Activated CD8-positive, alpha-beta T cell treated with anti-CD3 and anti-CD28 coated beads, Interleukin-2, amount 10 ng/mL, durations not matched to agents 7 days and 5 days (primary cell): Measurements from ENCODE around the gene VMO1. TPM values are rescaled to one million over a fixed set of nuclear protein-coding genes. Genes with fewer than 3 reads are reported as not detected.
A peak's percentile ranks its signal among the peaks of the same experiment; 100 is the strongest.

ENCODE experiments used
- ATAC-seq: fragments of 150-1000 bp; cut with Tn5 transposase; one replicate; pipeline ENCODE4 v1.10.0; 2021; ENCODE audit warnings: moderate library complexity
- CTCF ChIA-PET: fragments of 350-600 bp; sonication (Branson Sonifier 250); formaldehyde crosslinking; loops from one replicate; lab custom pipeline; 2021; ENCODE audit warnings: antibody characterized with exemption; lab: Charles Lee
- POLR2A ChIA-PET: fragments of 350-600 bp; sonication (Branson Sonifier 250); formaldehyde crosslinking; loops from one replicate; lab custom pipeline; 2021; ENCODE audit warnings: antibody characterized with exemption; lab: Charles Lee
- DNase-seq: peaks from one replicate; pipeline ENCODE4 v3.0.0-alpha.2; 2020
- H3K27ac Mint-ChIP-seq: one replicate; pipeline ENCODE4 v1.8.0; 2021; ENCODE audit warnings: mild to moderate bottlenecking, mixed read lengths
- H3K27me3 Mint-ChIP-seq: one replicate; pipeline ENCODE4 v1.8.0; 2021; ENCODE audit warnings: low read depth, mixed read lengths
- H3K36me3 Mint-ChIP-seq: one replicate; pipeline ENCODE4 v1.8.0; 2021; ENCODE audit warnings: low read depth, mixed read lengths
- H3K4me1 Mint-ChIP-seq: one replicate; pipeline ENCODE4 v1.8.0; 2021; ENCODE audit warnings: low read depth, mixed read lengths
- H3K4me3 Mint-ChIP-seq: one replicate; pipeline ENCODE4 v1.8.0; 2021; ENCODE audit warnings: mild to moderate bottlenecking, mixed read lengths
- H3K9me3 Mint-ChIP-seq: one replicate; pipeline ENCODE4 v1.8.0; 2022; ENCODE audit warnings: mixed read lengths; ENCODE audit not compliant: insufficient read depth
- total RNA-seq, 2 experiments: library from RNA; stranded (reverse); gene quantifications; one replicate each; pipeline ENCODE4 v1.2.3, GENCODE V29; 2021

Gene VMO1
- total RNA-seq, 2 experiments from 2014 or later, result not detected

DNA sequence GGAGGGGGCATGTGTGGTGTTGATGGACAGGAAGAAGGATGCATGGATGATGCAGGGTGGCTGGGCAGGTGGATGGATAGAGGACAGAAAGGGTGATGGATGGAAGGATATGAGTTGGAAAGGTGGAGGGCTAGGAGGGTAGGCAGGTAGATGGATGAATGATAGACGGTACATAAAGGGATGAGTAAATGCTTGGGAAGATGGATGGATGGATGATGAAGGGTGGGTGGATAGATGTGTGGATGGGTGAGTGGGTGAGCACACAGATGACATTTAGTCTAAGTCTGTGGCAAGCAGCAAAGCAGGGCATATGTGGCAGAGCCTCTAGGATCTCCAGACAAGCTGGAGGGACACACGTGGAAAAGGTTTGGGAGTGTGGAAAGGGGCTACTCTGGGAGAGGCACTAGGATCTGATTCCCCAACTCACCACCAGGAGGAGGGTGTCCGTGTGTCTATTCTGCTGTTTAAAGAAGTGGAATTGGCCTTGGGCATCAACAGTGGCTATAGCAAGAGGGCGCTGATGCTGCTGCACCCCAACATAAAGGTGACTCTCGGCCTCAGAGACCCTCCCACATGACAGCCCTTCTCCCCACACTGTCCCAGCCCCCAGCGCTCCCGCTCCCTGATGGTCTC, 29.0 kb upstream of the VMO1 start:
- CTCF ChIA-PET, result interaction anchor here (0.8 kb wide), 1 partner anchor 27 kb away, joined by 3 read pairs; no protein-coding TSS in a partner anchor
- Mint-ChIP-seq H3K27me3 (no peaks in the 10 kb centered on the region), H3K9me3 (no peaks in the 10 kb centered on the region), H3K4me1 (peaks cover 2% of the 10 kb centered on the region), H3K36me3 (peaks cover 3% of the 10 kb centered on the region), H3K27ac (no peak overlapping the region), H3K4me3 (no peak overlapping the region)
- POLR2A ChIA-PET, result no interaction called here
- ATAC-seq, result no peak
- no peak for DNase-seq

DNA sequence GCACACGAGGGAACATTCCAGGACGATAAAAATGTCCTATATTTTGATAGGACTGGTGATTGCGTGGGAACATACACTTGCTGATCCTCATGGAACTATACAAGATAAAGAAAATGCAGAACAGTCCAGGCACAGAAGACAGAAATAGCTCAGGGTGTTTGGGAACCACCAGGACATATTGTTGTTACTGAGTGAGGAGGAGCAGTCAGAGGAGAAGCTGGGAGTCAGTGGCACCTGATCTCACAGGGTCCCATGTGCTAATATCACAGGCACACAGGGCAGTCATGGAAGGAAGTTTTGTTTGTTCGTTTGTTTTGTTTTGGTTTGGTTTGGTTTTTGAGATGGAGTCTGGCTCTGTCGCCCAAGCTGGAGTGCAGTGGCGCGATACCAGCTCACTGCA, 26.5 kb upstream of the VMO1 start:
- Mint-ChIP-seq H3K27ac (no peak overlapping the region), H3K27me3 (no peaks in the 10 kb centered on the region), H3K36me3 (peaks cover 11% of the 10 kb centered on the region), H3K9me3 (no peaks in the 10 kb centered on the region), H3K4me1 (peaks cover 7% of the 10 kb centered on the region), H3K4me3 (no peak overlapping the region)
- ATAC-seq (no peak), DNase-seq (no peak)
- ChIA-PET CTCF (interaction anchor here (1.5 kb wide), 1 partner anchor 23 kb away, joined by 4 read pairs; no protein-coding TSS in a partner anchor), POLR2A (no interaction called here)

DNA sequence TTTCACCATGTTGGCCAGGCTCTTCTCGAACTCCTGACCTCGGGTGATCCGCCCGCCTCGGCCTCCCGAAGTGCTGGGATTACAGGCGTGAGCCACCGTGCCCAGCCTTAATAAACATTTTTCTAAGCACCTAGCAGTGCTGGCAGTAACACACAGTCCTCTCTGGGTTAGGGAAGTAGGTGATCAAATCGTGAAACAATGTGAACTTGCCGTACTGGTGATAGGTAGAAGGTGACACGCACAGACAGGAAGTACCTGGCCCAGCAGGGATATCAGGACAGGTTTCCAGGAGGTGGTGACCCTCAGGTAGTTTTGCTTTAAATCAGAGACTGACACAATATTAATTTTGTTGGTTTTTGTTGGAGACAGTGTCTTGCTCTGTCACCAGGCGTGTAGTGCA, 25.3 kb upstream of the VMO1 start:
- CTCF ChIA-PET, result no interaction called here
- Mint-ChIP-seq H3K4me1 (peaks cover 10% of the 10 kb centered on the region), H3K4me3 (no peak overlapping the region), H3K27me3 (no peaks in the 10 kb centered on the region), H3K9me3 (no peaks in the 10 kb centered on the region), H3K27ac (no peak overlapping the region), H3K36me3 (peaks cover 11% of the 10 kb centered on the region)
- ATAC-seq (no peak), DNase-seq (no peak)
- POLR2A ChIA-PET, result interaction anchor here (0.7 kb wide), 1 partner anchor 16 kb away, joined by 3 read pairs; the partner anchor contains the start of gene PSMB6

- CTCF ChIA-PET, result no interaction called here
- Mint-ChIP-seq H3K27ac (no peak overlapping the region), H3K4me1 (peaks cover 16% of the 10 kb centered on the region), H3K9me3 (no peaks in the 10 kb centered on the region), H3K4me3 (no peak overlapping the region), H3K36me3 (peaks cover 11% of the 10 kb centered on the region), H3K27me3 (peaks cover 5% of the 10 kb centered on the region)
- DNase-seq (no peak), ATAC-seq (no peak)
- POLR2A ChIA-PET, result interaction anchor here (0.7 kb wide), 1 partner anchor 15 kb away, joined by 3 read pairs; the partner anchor contains the start of gene PSMB6
Measured at GRCh38 chr17:4810696-4811290, 24.6 kb upstream of the VMO1 start.

DNA sequence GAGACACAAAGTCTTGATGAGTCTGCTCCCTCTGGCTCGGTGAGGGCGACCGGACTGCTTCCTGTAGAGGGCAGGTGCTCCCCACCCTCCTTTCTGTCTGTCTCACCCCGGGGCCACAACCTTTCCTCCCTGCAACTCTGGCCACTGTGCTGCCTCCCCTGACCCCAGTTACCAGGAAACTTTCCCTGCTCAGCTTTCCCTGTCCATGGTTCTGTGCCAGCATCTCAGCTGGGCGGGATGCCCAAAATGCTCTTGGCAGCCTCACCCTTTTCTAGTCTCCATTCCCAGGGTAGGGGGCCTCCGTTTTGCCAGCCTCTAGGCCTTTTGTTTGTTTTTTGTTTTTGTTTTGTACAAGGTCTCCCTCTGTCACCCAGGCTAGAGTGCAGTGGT, 22.2 kb upstream of the VMO1 start:
- Mint-ChIP-seq H3K36me3 (peaks cover 11% of the 10 kb centered on the region), H3K27me3 (peaks cover 5% of the 10 kb centered on the region), H3K9me3 (no peaks in the 10 kb centered on the region), H3K27ac (no peak overlapping the region), H3K4me1 (peaks cover 16% of the 10 kb centered on the region), H3K4me3 (peak overlapping the region; percentile 74)
- ChIA-PET POLR2A (interaction anchor here (0.9 to 1.1 kb wide), 2 partner anchors 18 to 29 kb away, joined by 4 to 9 read pairs; no protein-coding TSS in a partner anchor), CTCF (interaction anchor here (1.5 to 2.1 kb wide), 4 partner anchors 12 to 241 kb away, joined by 4 to 8 read pairs (median 5); partner anchors contain the start of genes ARRB2 and PSMB6)
- ATAC-seq (no peak), DNase-seq (no peak)

DNA sequence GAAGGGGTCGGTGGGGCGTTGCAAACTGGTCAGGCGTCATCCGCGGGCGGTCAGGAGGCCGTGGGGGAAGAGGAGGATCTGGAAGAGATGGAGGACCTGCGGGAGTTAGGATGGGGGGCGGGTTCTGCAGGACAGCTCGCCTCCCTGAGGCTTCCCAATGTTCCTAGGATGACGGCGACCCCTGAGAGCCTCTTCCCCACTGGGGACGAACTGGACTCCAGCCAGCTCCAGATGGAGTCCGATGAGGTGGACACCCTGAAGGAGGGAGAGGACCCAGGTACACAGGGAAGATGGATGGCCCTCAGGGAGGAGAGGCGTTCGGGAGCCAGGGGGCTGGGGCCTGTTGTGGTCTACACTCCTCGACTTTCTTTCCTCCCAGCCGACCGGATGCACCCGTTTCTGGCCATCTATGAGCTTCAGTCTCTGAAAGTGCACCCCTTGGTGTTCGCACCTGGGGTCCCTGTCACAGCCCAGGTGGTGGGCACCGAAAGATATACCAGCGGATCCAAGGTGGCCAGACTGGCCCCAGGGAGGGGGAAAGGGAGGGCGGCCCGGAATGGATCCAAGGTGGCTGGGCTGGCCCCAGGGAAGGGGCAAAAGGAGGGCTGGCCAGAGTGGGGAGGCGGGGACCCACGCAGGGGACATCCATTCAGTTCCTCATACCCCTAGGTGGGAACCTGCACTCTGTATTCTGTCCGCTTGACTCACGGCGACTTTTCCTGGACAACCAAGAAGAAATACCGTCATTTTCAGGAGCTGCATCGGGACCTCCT, 21.6 kb upstream of the VMO1 start:
- CTCF ChIA-PET, result interaction anchor here (1.4 to 2.1 kb wide), 5 partner anchors 11 to 241 kb away, joined by 3 to 8 read pairs (median 4); partner anchors contain the start of genes ARRB2, C17orf107 and PSMB6
- Mint-ChIP-seq H3K27me3 (peaks cover 5% of the 10 kb centered on the region), H3K9me3 (no peaks in the 10 kb centered on the region), H3K4me1 (peaks cover 16% of the 10 kb centered on the region), H3K36me3 (peaks cover 11% of the 10 kb centered on the region), H3K27ac (no peak overlapping the region), H3K4me3 (peak overlapping the region; percentile 74)
- POLR2A ChIA-PET, result interaction anchor here (0.8 to 2.0 kb wide), 4 partner anchors 18 to 98 kb away, joined by 3 to 12 read pairs (median 4); no protein-coding TSS in a partner anchor
- ATAC-seq, result no peak
- DNase-seq, result no peak

GRCh38 chr17:4806777-4807604, 20.8 kb upstream of the VMO1 start, which contains the start of gene PLD2:
Gene PLD2, plus strand, starts transcription at chr17:4807152. Its CDS starts 621 bp downstream, at chr17:4807773.
- peak; percentile 90 for DNase-seq
- Mint-ChIP-seq H3K27me3 (peaks cover 5% of the 10 kb centered on the region), H3K27ac (no peak within 1 kb of the TSS)

DNA sequence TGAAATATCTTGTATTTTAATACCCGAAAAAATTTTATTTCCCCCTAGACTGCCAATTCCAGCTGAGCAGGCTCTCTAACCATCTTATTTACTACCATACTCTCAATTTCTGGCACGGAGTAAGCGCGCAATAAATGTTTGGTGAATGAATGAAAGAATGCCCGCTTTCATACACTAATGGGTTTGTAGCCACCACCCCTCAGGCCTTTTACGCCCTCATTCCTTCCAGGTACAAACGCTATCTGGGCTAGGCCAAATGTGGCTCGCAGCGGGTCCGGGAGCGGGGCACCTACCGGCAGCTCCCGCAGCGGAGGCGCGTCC, 20.3 kb upstream of the VMO1 start:
- Mint-ChIP-seq H3K36me3 (peaks cover 11% of the 10 kb centered on the region), H3K4me3 (peak overlapping the region; percentile 76), H3K27ac (no peak overlapping the region), H3K4me1 (peaks cover 16% of the 10 kb centered on the region), H3K9me3 (no peaks in the 10 kb centered on the region), H3K27me3 (peaks cover 5% of the 10 kb centered on the region)
- ChIA-PET POLR2A (interaction anchor here (0.6 to 2.0 kb wide), 5 partner anchors 10 to 133 kb away, joined by 3 to 12 read pairs (median 3); partner anchors contain the start of genes PSMB6 and SLC25A11), CTCF (interaction anchor here (0.8 to 1.6 kb wide), 4 partner anchors 9 to 93 kb away, joined by 3 to 5 read pairs (median 3); partner anchors contain the start of gene C17orf107)
- ATAC-seq (no peak), DNase-seq (no peak)

More at GRCh38 chr17:4806777-4807604, 20.8 kb upstream of the VMO1 start, which contains the start of gene PLD2:
- Mint-ChIP-seq H3K4me3 (peak within 1 kb of the TSS; percentile 76), H3K9me3 (no peaks in the 10 kb centered on the region), H3K4me1 (peaks cover 16% of the 10 kb centered on the region), H3K36me3 (peaks cover 11% of the 10 kb centered on the region)
- POLR2A ChIA-PET, result interaction anchor here (0.6 to 2.0 kb wide), 6 partner anchors 11 to 132 kb away, joined by 3 to 12 read pairs (median 3); partner anchors contain the start of genes PSMB6 and SLC25A11
- ATAC-seq, result peak; percentile 99
- CTCF ChIA-PET, result interaction anchor here (0.8 to 2.1 kb wide), 6 partner anchors 10 to 97 kb away, joined by 3 to 8 read pairs (median 4); partner anchors contain the start of genes ARRB2, C17orf107 and PSMB6

GRCh38 chr17:4802228-4802627, 16.1 kb upstream of the VMO1 start, which contains the start of gene C17orf114:
Gene C17orf114, minus strand, starts transcription at chr17:4802328.
- POLR2A ChIA-PET, result no interaction called here
- CTCF ChIA-PET, result no interaction called here

GRCh38 chr17:4800462-4801196, 14.5 kb upstream of the VMO1 start:
- H3K27me3 Mint-ChIP-seq, result no peaks in the 10 kb centered on the region
- H3K9me3 Mint-ChIP-seq, result no peaks in the 10 kb centered on the region
- H3K27ac Mint-ChIP-seq, result no peak overlapping the region
- H3K4me3 Mint-ChIP-seq, result no peak overlapping the region
- H3K4me1 Mint-ChIP-seq, result peaks cover 16% of the 10 kb centered on the region
- ATAC-seq, result no peak
- peaks cover 25% of the 10 kb centered on the region for H3K36me3 Mint-ChIP-seq
- no peak for DNase-seq
- ChIA-PET CTCF (interaction anchor here (1.4 kb wide), 1 partner anchor 10 kb away, joined by 5 read pairs; no protein-coding TSS in a partner anchor), POLR2A (no interaction called here)

More at GRCh38 chr17:4802228-4802627, 16.1 kb upstream of the VMO1 start, which contains the start of gene C17orf114:
- no peak for DNase-seq
- no peak for ATAC-seq
- peaks cover 9% of the 10 kb centered on the region for H3K4me1 Mint-ChIP-seq
- H3K9me3 Mint-ChIP-seq, result no peaks in the 10 kb centered on the region
- H3K36me3 Mint-ChIP-seq, result peaks cover 21% of the 10 kb centered on the region
- H3K4me3 Mint-ChIP-seq, result no peak within 1 kb of the TSS
- H3K27me3 Mint-ChIP-seq, result peaks cover 5% of the 10 kb centered on the region
- H3K27ac Mint-ChIP-seq, result no peak within 1 kb of the TSS
